Measurements from ENCODE around the gene MCM7. TPM values are rescaled to one million over a fixed set of nuclear protein-coding genes. Genes with fewer than 3 reads are reported as not detected.

Gene MCM7
- total and polyA plus RNA-seq, 2 of the 13 experiments (the other 11 are each of a cell fraction or from before 2014, with no cell fraction given): 84.5 to 214 TPM

- TF ChIP-seq REST (IDR thresholded peaks at IDR 0.05; ENCODE audit: borderline replicate concordance in 1 of 2, low read depth in 1 of 2, low read length in 2 of 2) (0 out of 4 replicates have a peak, but pooled peaks of 1 of the 2 experiments have one; percentile 2), THAP11 (CRISPR knock-in tag; IDR thresholded peaks at IDR 0.05) (peak; percentile 76), KDM6A (CRISPR knock-in tag; IDR thresholded peaks at IDR 0.05; ENCODE audit: low read depth) (no peak), NR3C1 (CRISPR knock-in tag; IDR thresholded peaks at IDR 0.05) (no peak), ZBTB14 (CRISPR knock-in tag; IDR thresholded peaks at IDR 0.05) (no peak), ZNF136 (CRISPR knock-in tag; IDR thresholded peaks at IDR 0.05; ENCODE audit: low read depth) (no peak), ZNF317 (CRISPR knock-in tag; IDR thresholded peaks at IDR 0.05) (no peak), PRMT3 (CRISPR knock-in tag; IDR thresholded peaks at IDR 0.05; ENCODE audit: borderline replicate concordance, low read depth) (no peak; the same call in 1 of the 2 replicates), ARNTL (CRISPR knock-in tag; IDR thresholded peaks at IDR 0.05) (peak; percentile 95), ATF4 (CRISPR knock-in tag; IDR thresholded peaks at IDR 0.05) (0 out of 4 replicates have a peak, but pooled peaks of 1 of the 2 experiments have one; percentile 24), NR2C2 (CRISPR knock-in tag; IDR thresholded peaks at IDR 0.05; ENCODE audit: borderline replicate concordance) (no peak), CHCHD3 (CRISPR knock-in tag; IDR thresholded peaks at IDR 0.05) (no peak), HNF1A (IDR thresholded peaks at IDR 0.05; ENCODE audit: low read depth) (no peak), HNF1A (CRISPR knock-in tag; IDR thresholded peaks at IDR 0.05; ENCODE audit: borderline replicate concordance) (peak; percentile 47; the same call in 1 of the 2 replicates), CCDC6 (CRISPR knock-in tag; IDR thresholded peaks at IDR 0.05) (no peak; the same call in 1 of the 2 replicates), POLR2AphosphoS5 (IDR thresholded peaks at IDR 0.05; ENCODE audit: low read depth, low read length) (peak; percentile 83)
- TF ChIP-seq, protein P1, sequence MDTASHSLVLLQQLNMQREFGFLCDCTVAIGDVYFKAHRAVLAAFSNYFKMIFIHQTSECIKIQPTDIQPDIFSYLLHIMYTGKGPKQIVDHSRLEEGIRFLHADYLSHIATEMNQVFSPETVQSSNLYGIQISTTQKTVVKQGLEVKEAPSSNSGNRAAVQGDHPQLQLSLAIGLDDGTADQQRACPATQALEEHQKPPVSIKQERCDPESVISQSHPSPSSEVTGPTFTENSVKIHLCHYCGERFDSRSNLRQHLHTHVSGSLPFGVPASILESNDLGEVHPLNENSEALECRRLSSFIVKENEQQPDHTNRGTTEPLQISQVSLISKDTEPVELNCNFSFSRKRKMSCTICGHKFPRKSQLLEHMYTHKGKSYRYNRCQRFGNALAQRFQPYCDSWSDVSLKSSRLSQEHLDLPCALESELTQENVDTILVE (CRISPR knock-in tag; IDR thresholded peaks at IDR 0.05): peak; percentile 68; the same call in 1 of the 2 replicates
Observed at GRCh38 chr7:100148559-100149328, 47.5 kb upstream of the MCM7 start, which contains the start of gene LAMTOR4 (continued).

Data from HepG2 (cell line).